ENCODE data around the gene NABP2. TPM values are rescaled to one million over a fixed set of nuclear protein-coding genes. Genes with fewer than 3 reads are reported as not detected.

Gene NABP2
- total RNA-seq, 4 donors from 2014 or later = 19.4 to 35.7 (median 31.4) TPM

GRCh38 chr12:56257491-56258067 lies 33.4 kb downstream of the NABP2 start:
- WGBS, 2 donors = 0% methylated on average over 6 to 13 of the region's 27 CpGs
- H3K4me1 ChIP-seq = peaks cover 10 to 20% of the 10 kb centered on the region in 2 donors
- no peaks in the 10 kb centered on the region for H3K9me3 ChIP-seq
- intact Hi-C loops (cut with DNase I) = no loop called here
- H3K27ac ChIP-seq = peak overlapping the region; percentile 77 to 86 (median 83)
- TF ChIP-seq, protein P1, sequence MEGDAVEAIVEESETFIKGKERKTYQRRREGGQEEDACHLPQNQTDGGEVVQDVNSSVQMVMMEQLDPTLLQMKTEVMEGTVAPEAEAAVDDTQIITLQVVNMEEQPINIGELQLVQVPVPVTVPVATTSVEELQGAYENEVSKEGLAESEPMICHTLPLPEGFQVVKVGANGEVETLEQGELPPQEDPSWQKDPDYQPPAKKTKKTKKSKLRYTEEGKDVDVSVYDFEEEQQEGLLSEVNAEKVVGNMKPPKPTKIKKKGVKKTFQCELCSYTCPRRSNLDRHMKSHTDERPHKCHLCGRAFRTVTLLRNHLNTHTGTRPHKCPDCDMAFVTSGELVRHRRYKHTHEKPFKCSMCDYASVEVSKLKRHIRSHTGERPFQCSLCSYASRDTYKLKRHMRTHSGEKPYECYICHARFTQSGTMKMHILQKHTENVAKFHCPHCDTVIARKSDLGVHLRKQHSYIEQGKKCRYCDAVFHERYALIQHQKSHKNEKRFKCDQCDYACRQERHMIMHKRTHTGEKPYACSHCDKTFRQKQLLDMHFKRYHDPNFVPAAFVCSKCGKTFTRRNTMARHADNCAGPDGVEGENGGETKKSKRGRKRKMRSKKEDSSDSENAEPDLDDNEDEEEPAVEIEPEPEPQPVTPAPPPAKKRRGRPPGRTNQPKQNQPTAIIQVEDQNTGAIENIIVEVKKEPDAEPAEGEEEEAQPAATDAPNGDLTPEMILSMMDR (IDR thresholded peaks at IDR 0.05) = no peak
- TF ChIP-seq POLR2A (IDR thresholded peaks at IDR 0.05) = no peak
- H3K4me3 ChIP-seq (replicated peaks in 1 of 3) = peak overlapping the region; percentile 67 to 92 (median 78)
- H3K27me3 ChIP-seq = no peaks in the 10 kb centered on the region
- peaks cover 31 to 33% of the 10 kb centered on the region in 2 donors for H3K36me3 ChIP-seq
- peak; percentile 17 to 23 for DNase-seq

- intact Hi-C loops (cut with DNase I) = no loop called here
- Histone ChIP-seq H3K4me1 (peaks cover 10 to 20% of the 10 kb centered on the region in 2 donors), H3K4me3 (replicated peaks in 1 of 3) (peak within 1 kb of the TSS; percentile 67 to 92 (median 78)), H3K27me3 (no peaks in the 10 kb centered on the region), H3K9me3 (no peaks in the 10 kb centered on the region), H3K27ac (peak within 1 kb of the TSS; percentile 77 to 86 (median 83)), H3K36me3 (peaks cover 24 to 26% of the 10 kb centered on the region in 2 donors)
- 0 to 2% methylated on average over 13 to 15 of the region's 78 CpGs for WGBS, 2 donors
- peak in 1 of 2 donors; percentile 65 for TF ChIP-seq POLR2A (IDR thresholded peaks at IDR 0.05)
- TF ChIP-seq, protein P1 (IDR thresholded peaks at IDR 0.05) = peak in 4 of 6 experiments; percentile 50 to 94 (median 86)
- DNase-seq = peak; percentile 73 to 75
Observed at GRCh38 chr12:56258068-56258819, 34.1 kb downstream of the NABP2 start, which contains the start of gene ANKRD52. Gene ANKRD52 (minus strand): TSS chr12:56258384. CDS start chr12:56258269, 115 bp downstream.

DNA sequence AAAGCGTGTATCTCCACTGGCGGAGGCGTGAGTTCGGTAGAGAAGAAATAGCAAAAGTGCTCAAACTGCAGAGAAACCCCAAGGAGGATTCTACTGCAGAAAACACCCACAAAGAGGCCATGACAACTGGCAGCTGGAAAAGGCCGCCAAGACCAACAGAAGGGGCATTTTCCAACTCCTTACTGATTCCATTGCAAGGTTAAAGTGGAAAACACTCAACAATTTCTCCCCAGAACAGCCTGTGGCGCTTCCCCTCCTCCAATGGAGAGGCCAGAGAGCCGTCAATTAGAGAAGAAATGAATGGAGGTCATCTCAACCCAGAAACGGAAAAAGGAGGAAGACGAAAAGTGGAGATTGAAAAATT lies 34.7 kb downstream of the NABP2 start:
- Histone ChIP-seq H3K9me3 (no peaks in the 10 kb centered on the region), H3K36me3 (peaks cover 19 to 21% of the 10 kb centered on the region in 2 donors), H3K27me3 (no peaks in the 10 kb centered on the region), H3K4me3 (replicated peaks in 1 of 3) (peak overlapping the region; percentile 67 to 92 (median 78)), H3K4me1 (peaks cover 10 to 20% of the 10 kb centered on the region in 2 donors), H3K27ac (peak overlapping the region; percentile 77 to 86 (median 83))
- no peak for TF ChIP-seq POLR2A (IDR thresholded peaks at IDR 0.05)
- TF ChIP-seq, protein P1 (IDR thresholded peaks at IDR 0.05) = no peak
- WGBS, 2 donors = 14 to 17% methylated on average over 9 of the region's 9 CpGs
- intact Hi-C loops (cut with DNase I) = no loop called here
- no peak for DNase-seq

GRCh38 chr12:56260380-56260779 lies 36.2 kb downstream of the NABP2 start:
- H3K4me3 ChIP-seq (replicated peaks in 1 of 3) = no peak overlapping the region
- peaks cover 10 to 20% of the 10 kb centered on the region in 2 donors for H3K4me1 ChIP-seq
- intact Hi-C loops (cut with DNase I) = no loop called here
- H3K27me3 ChIP-seq = no peaks in the 10 kb centered on the region
- no peak overlapping the region for H3K27ac ChIP-seq
- no peak for TF ChIP-seq POLR2A (IDR thresholded peaks at IDR 0.05)
- TF ChIP-seq, protein P1 (IDR thresholded peaks at IDR 0.05) = no peak
- H3K36me3 ChIP-seq = peaks cover 6 to 7% of the 10 kb centered on the region in 2 donors
- no peaks in the 10 kb centered on the region for H3K9me3 ChIP-seq
- DNase-seq = no peak
- WGBS, 2 donors = 93 to 95% methylated on average over 8 of the region's 8 CpGs

DNA sequence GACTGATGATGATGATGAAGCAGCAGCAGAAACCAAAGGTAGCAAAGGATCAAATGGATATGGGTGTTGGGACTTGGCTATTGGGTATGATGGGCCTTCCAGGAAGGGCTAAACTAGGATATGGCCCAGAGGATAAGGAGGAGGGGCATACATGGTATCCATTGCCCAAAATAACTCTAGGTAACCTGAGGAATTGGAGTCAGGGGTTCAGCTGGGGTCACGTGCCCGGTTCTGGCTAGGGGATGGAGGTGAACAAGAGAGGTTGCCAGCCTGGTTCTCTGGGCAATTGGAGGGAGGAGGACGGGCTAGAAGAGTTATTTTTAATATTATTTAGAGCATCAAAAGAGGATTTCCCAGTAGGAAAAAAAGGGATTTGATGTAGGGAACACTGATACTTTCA lies 36.8 kb downstream of the NABP2 start:
- Histone ChIP-seq H3K9me3 (no peaks in the 10 kb centered on the region), H3K27me3 (no peaks in the 10 kb centered on the region), H3K27ac (no peak overlapping the region), H3K4me3 (replicated peaks in 1 of 3) (no peak overlapping the region), H3K36me3 (peaks cover under 1 to 3% of the 10 kb centered on the region in 2 donors), H3K4me1 (peaks cover 11 to 20% of the 10 kb centered on the region in 2 donors)
- WGBS, 2 donors = 83 to 85% methylated on average over 3 of the region's 3 CpGs
- intact Hi-C loops (cut with DNase I) = no loop called here
- DNase-seq = no peak
- no peak for TF ChIP-seq POLR2A (IDR thresholded peaks at IDR 0.05)
- TF ChIP-seq, protein P1 (IDR thresholded peaks at IDR 0.05) = no peak
